CD14-positive monocyte (primary cell): ENCODE data around the gene SLC24A3. TPM values are rescaled to one million over a fixed set of nuclear protein-coding genes. Genes with fewer than 3 reads are reported as not detected.

Source experiments
- DNase-seq, 3 donors: peaks; one replicate each; pipeline ENCODE4 v3.0.0-alpha.2; 2011 to 2022
- H2AFZ ChIP-seq: 2 replicates; pipeline ENCODE4 v1.6.0; 2012; ENCODE audit warnings: mild to moderate bottlenecking, low read depth, low read length, inconsistent platforms; ENCODE audit not compliant: insufficient read depth, poor library complexity, severe bottlenecking
- H3K27ac ChIP-seq, 2 donors: 1 replicate in 1 of 2; 2 replicates in 1 of 2; pipeline ENCODE4 v1.5.1; 2012 to 2013; ENCODE audit warnings: low read length in 2 of 2, control low read depth in 1 of 2, inconsistent platforms in 1 of 2, low read depth in 1 of 2, mild to moderate bottlenecking in 1 of 2
- H3K27me3 ChIP-seq, 2 donors: one replicate each; pipeline versions ENCODE4 v1.6.0 to v1.6.1; 2011 to 2013; ENCODE audit warnings: low read length in 2 of 2; ENCODE audit not compliant: control insufficient read depth in 2 of 2, insufficient read depth in 2 of 2
- H3K36me3 ChIP-seq, 2 donors: replicated peaks in 1 of 2; 1 replicate in 1 of 2; 2 replicates in 1 of 2; pipeline versions ENCODE4 v1.5.1 to v1.6.1; 2012 to 2013; ENCODE audit warnings: low read length in 2 of 2, control low read depth in 1 of 2, inconsistent platforms in 1 of 2, mild to moderate bottlenecking in 1 of 2; ENCODE audit not compliant: insufficient read depth in 2 of 2, control insufficient read depth in 1 of 2
- H3K4me1 ChIP-seq, 2 donors: 1 replicate in 1 of 2; 2 replicates in 1 of 2; pipeline versions ENCODE4 v1.5.1 to v1.6.1; 2012 to 2013; ENCODE audit warnings: low read length in 2 of 2, control low read depth in 1 of 2, inconsistent platforms in 1 of 2, mild to moderate bottlenecking in 1 of 2, moderate library complexity in 1 of 2; ENCODE audit not compliant: insufficient read depth in 2 of 2, control insufficient read depth in 1 of 2
- H3K4me2 ChIP-seq: replicated peaks from 2 replicates; pipeline ENCODE3; 2012; ENCODE audit warnings: low read length, moderate library complexity, mild to moderate bottlenecking; ENCODE audit not compliant: poor library complexity, severe bottlenecking; ENCODE audit errors: extremely low read depth
- H3K4me3 ChIP-seq, 3 experiments: fragments of 200-600 bp in 1 of 3; sonication (generic) in 1 of 3; replicated peaks in 1 of 3; 1 replicate in 2 of 3; 2 replicates in 1 of 3; pipeline ENCODE4 v1.5.1; 2011 to 2013; ENCODE audit warnings: low read length in 3 of 3, mild to moderate bottlenecking in 3 of 3, control low read depth in 2 of 3, low read depth in 2 of 3, inconsistent platforms in 1 of 3, moderate library complexity in 1 of 3
- H3K79me2 ChIP-seq: 2 replicates; pipeline ENCODE4 v1.6.0; 2012; ENCODE audit warnings: mild to moderate bottlenecking, control low read depth, inconsistent platforms, low read length, moderate library complexity; ENCODE audit not compliant: insufficient read depth
- H3K9ac ChIP-seq: 2 replicates; pipeline ENCODE4 v1.6.0; 2017; ENCODE audit warnings: low read length, mild to moderate bottlenecking; ENCODE audit not compliant: insufficient read depth, poor library complexity, severe bottlenecking
- H3K9me3 ChIP-seq, 2 donors: replicated peaks in 1 of 2; 1 replicate in 1 of 2; 2 replicates in 1 of 2; pipeline versions ENCODE4 v1.5.1 to v1.6.1; 2012 to 2013; ENCODE audit warnings: low read length in 2 of 2, control low read depth in 1 of 2; ENCODE audit not compliant: control insufficient read depth in 1 of 2, insufficient read depth in 1 of 2
- H4K20me1 ChIP-seq: 2 replicates; pipeline ENCODE4 v1.6.0; 2012; ENCODE audit warnings: mild to moderate bottlenecking, low read length, control low read depth, moderate library complexity; ENCODE audit not compliant: insufficient read depth
- H3K27ac Mint-ChIP-seq, 7 donors: one replicate each; pipeline ENCODE4 v1.8.0; 2020; ENCODE audit warnings: mild to moderate bottlenecking in 7 of 7, mixed read lengths in 7 of 7, moderate library complexity in 6 of 7, inconsistent platforms in 2 of 7
- H3K27me3 Mint-ChIP-seq, 3 donors: one replicate each; pipeline ENCODE4 v1.8.0; 2021 to 2022; ENCODE audit warnings: low read depth in 3 of 3, mild to moderate bottlenecking in 3 of 3, mixed read lengths in 3 of 3, moderate library complexity in 3 of 3, inconsistent platforms in 1 of 3
- H3K36me3 Mint-ChIP-seq, 2 donors: one replicate each; pipeline ENCODE4 v1.8.0; 2020; ENCODE audit warnings: mixed read lengths in 2 of 2, inconsistent platforms in 1 of 2, mild to moderate bottlenecking in 1 of 2
- H3K4me1 Mint-ChIP-seq: one replicate; pipeline ENCODE4 v1.8.0; 2020; ENCODE audit warnings: mild to moderate bottlenecking, mixed read lengths
- H3K4me3 Mint-ChIP-seq, 2 donors: one replicate each; pipeline ENCODE4 v1.8.0; 2020; ENCODE audit warnings: mild to moderate bottlenecking in 2 of 2, mixed read lengths in 2 of 2, moderate library complexity in 1 of 2
- H3K9me3 Mint-ChIP-seq, 7 donors: one replicate each; pipeline ENCODE4 v1.8.0; 2020 to 2022; ENCODE audit warnings: mixed read lengths in 7 of 7, mild to moderate bottlenecking in 6 of 7, moderate library complexity in 6 of 7, inconsistent platforms in 2 of 7
- WGBS: methylation state at CpG from one replicate; pipeline ENCODE4 v1.1.5; 2013; ENCODE audit warnings: missing lambda C conversion rate; ENCODE audit not compliant: insufficient coverage; 5-methylcytosine and 5-hydroxymethylcytosine counted together
- intact Hi-C, 2 donors: fragments of 100-400 bp; cut with micrococcal nuclease; formaldehyde crosslinking; loops; one replicate each; pipeline versions ENCODE4 v1.15.0 to v1.15.1; 2023
- polyA plus RNA-seq, 3 donors: library from polyadenylated mRNA; depleted of rRNA in 1 of 3; unstranded in 2 of 3; stranded (reverse) in 1 of 3; fragments of 300-500 nt in 2 of 3; fragments of >200 nt in 1 of 3; fragmentation: Illumina TruSeq in 2 of 3; gene quantifications; 1 replicate in 2 of 3; 2 replicates in 1 of 3; pipeline ENCODE4 v1.2.3, GENCODE V29; 2012 to 2021
- TF ChIP-seq, protein P1 (sequence below): fragments of 200-600 bp; IDR thresholded peaks from one replicate; pipeline ENCODE4 v1.8.0; 2022; ENCODE audit warnings: antibody characterized with exemption, mild to moderate bottlenecking

SLC24A3 gene
- polyA plus RNA-seq, 3 donors, result 0.04 to 0.08 TPM; not detected in 1

DNA sequence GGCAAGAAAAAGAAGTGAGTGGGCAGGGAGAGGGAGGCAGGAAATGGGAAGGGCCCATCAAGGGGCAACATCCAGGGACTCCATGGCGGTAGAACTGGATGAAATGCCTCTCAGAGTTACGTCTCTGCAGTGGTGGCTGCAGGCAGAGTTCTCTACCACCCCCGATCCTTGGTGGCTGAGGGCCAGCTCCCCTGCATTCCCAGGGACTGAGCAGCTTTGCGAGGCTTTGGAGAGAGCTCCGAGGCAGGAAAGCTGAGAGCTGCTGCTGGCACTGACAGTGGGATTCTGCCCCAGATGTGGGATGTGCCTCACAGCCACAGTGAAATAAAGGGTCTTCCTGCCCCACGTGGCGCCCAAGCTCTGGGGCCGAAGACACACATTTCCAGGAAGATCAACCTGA, 236.6 kb downstream of the SLC24A3 start:
- Histone ChIP-seq H4K20me1 (no peaks in the 10 kb centered on the region), H3K36me3 (no peaks in the 10 kb centered on the region), H3K4me1 (peaks cover 14 to 20% of the 10 kb centered on the region in 2 donors), H3K79me2 (no peaks in the 10 kb centered on the region), H2AFZ (no peak overlapping the region), H3K4me2 (no peak overlapping the region), H3K9ac (no peak overlapping the region), H3K4me3 (no peak overlapping the region), H3K27me3 (no peaks in the 10 kb centered on the region), H3K9me3 (no peaks in the 10 kb centered on the region), H3K27ac (no peak overlapping the region)
- TF ChIP-seq, protein P1, sequence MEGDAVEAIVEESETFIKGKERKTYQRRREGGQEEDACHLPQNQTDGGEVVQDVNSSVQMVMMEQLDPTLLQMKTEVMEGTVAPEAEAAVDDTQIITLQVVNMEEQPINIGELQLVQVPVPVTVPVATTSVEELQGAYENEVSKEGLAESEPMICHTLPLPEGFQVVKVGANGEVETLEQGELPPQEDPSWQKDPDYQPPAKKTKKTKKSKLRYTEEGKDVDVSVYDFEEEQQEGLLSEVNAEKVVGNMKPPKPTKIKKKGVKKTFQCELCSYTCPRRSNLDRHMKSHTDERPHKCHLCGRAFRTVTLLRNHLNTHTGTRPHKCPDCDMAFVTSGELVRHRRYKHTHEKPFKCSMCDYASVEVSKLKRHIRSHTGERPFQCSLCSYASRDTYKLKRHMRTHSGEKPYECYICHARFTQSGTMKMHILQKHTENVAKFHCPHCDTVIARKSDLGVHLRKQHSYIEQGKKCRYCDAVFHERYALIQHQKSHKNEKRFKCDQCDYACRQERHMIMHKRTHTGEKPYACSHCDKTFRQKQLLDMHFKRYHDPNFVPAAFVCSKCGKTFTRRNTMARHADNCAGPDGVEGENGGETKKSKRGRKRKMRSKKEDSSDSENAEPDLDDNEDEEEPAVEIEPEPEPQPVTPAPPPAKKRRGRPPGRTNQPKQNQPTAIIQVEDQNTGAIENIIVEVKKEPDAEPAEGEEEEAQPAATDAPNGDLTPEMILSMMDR, result no peak
- peaks cover 0 to 4% (median 0%) of the 10 kb centered on the region in 3 donors for H3K27me3 Mint-ChIP-seq
- H3K4me1 Mint-ChIP-seq, result peaks cover 22% of the 10 kb centered on the region
- intact Hi-C loops, result no loop called here
- no peaks in the 10 kb centered on the region for H3K36me3 Mint-ChIP-seq
- DNase-seq, result no peak
- peaks cover 0 to 7% (median 3%) of the 10 kb centered on the region in 7 donors for H3K9me3 Mint-ChIP-seq
- no peak overlapping the region for H3K27ac Mint-ChIP-seq
- H3K4me3 Mint-ChIP-seq, result no peak overlapping the region
- WGBS, result 96% methylated on average over 8 of the region's 8 CpGs

DNA sequence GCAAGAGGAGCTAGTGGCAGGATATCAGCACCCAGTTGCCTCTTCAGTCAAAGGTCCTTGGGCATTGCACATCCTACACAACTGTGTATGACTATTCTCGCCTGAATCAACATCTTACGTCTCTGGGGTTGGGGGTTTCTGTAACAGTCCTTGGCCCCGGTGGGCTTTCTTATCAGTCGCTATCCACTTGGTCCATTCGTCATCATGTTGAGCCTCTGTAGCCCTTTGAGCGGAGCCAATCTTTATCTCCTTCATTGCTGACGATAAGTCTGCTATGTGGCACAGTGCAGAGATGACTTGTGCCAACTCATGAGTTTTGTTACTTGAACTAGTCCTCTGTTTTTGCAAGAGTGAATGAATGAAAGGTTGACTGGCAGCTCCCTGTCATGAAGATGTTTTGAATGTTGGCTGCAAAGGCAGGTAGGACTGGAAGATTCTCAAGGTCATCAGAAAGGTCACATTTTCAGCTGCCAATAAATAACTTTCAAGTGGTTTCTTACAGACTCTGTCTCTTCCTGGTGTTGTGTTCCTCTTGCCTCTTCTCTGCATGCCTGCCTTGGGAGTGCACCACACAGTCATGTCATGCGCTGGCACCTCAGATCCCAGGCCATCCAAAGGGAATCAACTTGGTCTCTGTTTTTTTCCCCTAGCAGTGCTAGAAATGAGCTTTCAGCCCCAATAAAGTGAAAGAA, 238.9 kb downstream of the SLC24A3 start:
- H3K27me3 ChIP-seq, result no peaks in the 10 kb centered on the region
- Mint-ChIP-seq H3K27ac (peak overlapping the region in 1 of 7 donors; percentile 73), H3K27me3 (peaks cover 0 to 4% (median 0%) of the 10 kb centered on the region in 3 donors), H3K9me3 (no peaks in the 10 kb centered on the region), H3K4me1 (peaks cover 26% of the 10 kb centered on the region), H3K4me3 (peak overlapping the region in 1 of 2 donors; percentile 54), H3K36me3 (no peaks in the 10 kb centered on the region)
- H3K9ac ChIP-seq, result no peak overlapping the region
- no peaks in the 10 kb centered on the region for H4K20me1 ChIP-seq
- TF ChIP-seq, protein P1, result no peak
- peak overlapping the region; percentile 53 for H2AFZ ChIP-seq
- peak overlapping the region; percentile 26 for H3K4me2 ChIP-seq
- H3K4me1 ChIP-seq, result peaks cover 17 to 27% of the 10 kb centered on the region in 2 donors
- no peaks in the 10 kb centered on the region for H3K79me2 ChIP-seq
- no peaks in the 10 kb centered on the region for H3K9me3 ChIP-seq
- WGBS, result 45% methylated on average over 6 of the region's 8 CpGs
- H3K4me3 ChIP-seq, result peak overlapping the region in 1 of 3 experiments; percentile 21
- no peak for DNase-seq
- H3K36me3 ChIP-seq, result no peaks in the 10 kb centered on the region
- intact Hi-C loops, result no loop called here
- H3K27ac ChIP-seq, result no peak overlapping the region
